Cardiac muscle cell (in vitro differentiated cells and primary cell): ENCODE results near the gene LRMDA. TPM values are rescaled to one million over a fixed set of nuclear protein-coding genes. Genes with fewer than 3 reads are reported as not detected.

ENCODE experiments used
- DNase-seq, 2 donors: peaks; one replicate each; pipeline versions ENCODE4 v3.0.0 to v3.0.0-alpha.2; 2010 to 2017; ENCODE audit warnings: low read depth in 1 of 2, low spot score in 1 of 2
- H3K27ac ChIP-seq: fragments of 200-600 bp; sonication (generic); 2 replicates; pipeline ENCODE4 v1.5.1; 2016
- H3K27me3 ChIP-seq: fragments of 200-600 bp; sonication (generic); 2 replicates; pipeline ENCODE4 v1.6.0; 2016; ENCODE audit warnings: control low read depth
- H3K36me3 ChIP-seq: fragments of 200-600 bp; sonication (generic); 2 replicates; pipeline ENCODE4 v1.5.1; 2016; ENCODE audit warnings: control low read depth
- H3K4me1 ChIP-seq: fragments of 200-600 bp; sonication (generic); 2 replicates; pipeline ENCODE4 v1.8.1; 2017; ENCODE audit warnings: low read depth, mild to moderate bottlenecking, mixed run types
- H3K4me3 ChIP-seq: fragments of 200-600 bp; sonication (generic); 2 replicates; pipeline ENCODE4 v1.5.1; 2016; ENCODE audit warnings: mild to moderate bottlenecking
- H3K9me3 ChIP-seq: fragments of 200-600 bp; sonication (generic); 2 replicates; pipeline ENCODE4 v1.5.1; 2017; ENCODE audit warnings: low read depth, mild to moderate bottlenecking, control low read depth
- polyA plus RNA-seq: library from polyadenylated mRNA; unstranded; fragments of >200 nt; fragmentation: Nextera tagmentation; extraction: Ambion mirVana; gene quantifications from 2 replicates; pipeline ENCODE4 v1.2.1, GENCODE V29; 2016
- total RNA-seq: library from RNA; depleted of rRNA; stranded (reverse); fragments of >200 nt; gene quantifications from 2 replicates; pipeline ENCODE4 v1.2.3, GENCODE V29; 2016
- TF ChIP-seq, protein P1 (sequence below): IDR thresholded peaks from 2 replicates; pipeline ENCODE4 v1.5.1; 2012; ENCODE audit warnings: low read depth, mild to moderate bottlenecking, low read length

LRMDA gene
- total and polyA plus RNA-seq, 2 experiments from 2014 or later = 6.2 to 11.7 TPM

DNA sequence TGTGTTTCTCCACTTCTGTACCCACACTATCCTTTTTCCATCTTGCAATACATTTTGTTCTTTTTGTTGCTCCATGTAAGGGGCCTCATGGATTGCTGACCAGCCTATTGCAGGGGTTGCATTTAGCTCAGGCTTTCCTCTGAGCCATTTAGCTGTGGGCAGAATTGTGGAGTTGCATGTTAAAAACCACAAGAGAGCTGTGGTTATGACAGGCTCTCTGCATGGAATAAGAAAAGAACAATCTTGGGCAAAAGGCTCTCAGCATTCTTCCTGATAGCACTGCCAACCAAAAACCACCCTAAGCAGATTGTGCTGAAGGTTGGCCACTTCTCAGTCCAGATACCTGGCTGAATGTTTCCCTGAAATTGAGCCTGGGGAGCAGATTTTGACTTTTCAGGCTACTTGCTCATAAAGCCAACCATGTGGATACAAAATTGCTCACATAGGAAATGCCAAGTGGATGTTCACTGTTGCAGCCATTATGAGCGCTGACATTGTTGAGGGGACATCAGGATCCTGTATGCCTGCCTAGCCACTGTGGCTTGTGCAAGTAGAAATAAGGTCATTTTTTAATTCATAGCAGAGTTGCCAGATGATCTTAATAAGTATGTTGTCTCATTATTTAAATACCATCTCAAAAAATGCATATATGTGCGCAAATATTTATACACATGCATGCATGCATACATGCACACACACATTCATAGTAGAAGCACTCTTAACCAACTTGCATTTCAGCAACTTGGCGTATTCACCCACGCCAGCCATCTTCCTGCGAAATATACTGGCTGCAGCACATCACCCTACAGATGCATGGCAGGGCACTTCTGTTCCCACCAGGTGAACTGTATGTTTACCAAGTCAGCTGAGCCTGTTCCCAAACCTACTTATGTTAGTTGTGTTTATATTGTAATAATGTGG lies 695.4 kb downstream of the LRMDA start:
- no peak overlapping the region for H3K4me3 ChIP-seq
- DNase-seq = peak in 1 of 2 donors; percentile 50
- no peaks in the 10 kb centered on the region for H3K27me3 ChIP-seq
- TF ChIP-seq, protein P1, sequence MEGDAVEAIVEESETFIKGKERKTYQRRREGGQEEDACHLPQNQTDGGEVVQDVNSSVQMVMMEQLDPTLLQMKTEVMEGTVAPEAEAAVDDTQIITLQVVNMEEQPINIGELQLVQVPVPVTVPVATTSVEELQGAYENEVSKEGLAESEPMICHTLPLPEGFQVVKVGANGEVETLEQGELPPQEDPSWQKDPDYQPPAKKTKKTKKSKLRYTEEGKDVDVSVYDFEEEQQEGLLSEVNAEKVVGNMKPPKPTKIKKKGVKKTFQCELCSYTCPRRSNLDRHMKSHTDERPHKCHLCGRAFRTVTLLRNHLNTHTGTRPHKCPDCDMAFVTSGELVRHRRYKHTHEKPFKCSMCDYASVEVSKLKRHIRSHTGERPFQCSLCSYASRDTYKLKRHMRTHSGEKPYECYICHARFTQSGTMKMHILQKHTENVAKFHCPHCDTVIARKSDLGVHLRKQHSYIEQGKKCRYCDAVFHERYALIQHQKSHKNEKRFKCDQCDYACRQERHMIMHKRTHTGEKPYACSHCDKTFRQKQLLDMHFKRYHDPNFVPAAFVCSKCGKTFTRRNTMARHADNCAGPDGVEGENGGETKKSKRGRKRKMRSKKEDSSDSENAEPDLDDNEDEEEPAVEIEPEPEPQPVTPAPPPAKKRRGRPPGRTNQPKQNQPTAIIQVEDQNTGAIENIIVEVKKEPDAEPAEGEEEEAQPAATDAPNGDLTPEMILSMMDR = no peak
- no peaks in the 10 kb centered on the region for H3K36me3 ChIP-seq
- H3K9me3 ChIP-seq = no peaks in the 10 kb centered on the region
- no peaks in the 10 kb centered on the region for H3K4me1 ChIP-seq
- H3K27ac ChIP-seq = no peak overlapping the region

DNA sequence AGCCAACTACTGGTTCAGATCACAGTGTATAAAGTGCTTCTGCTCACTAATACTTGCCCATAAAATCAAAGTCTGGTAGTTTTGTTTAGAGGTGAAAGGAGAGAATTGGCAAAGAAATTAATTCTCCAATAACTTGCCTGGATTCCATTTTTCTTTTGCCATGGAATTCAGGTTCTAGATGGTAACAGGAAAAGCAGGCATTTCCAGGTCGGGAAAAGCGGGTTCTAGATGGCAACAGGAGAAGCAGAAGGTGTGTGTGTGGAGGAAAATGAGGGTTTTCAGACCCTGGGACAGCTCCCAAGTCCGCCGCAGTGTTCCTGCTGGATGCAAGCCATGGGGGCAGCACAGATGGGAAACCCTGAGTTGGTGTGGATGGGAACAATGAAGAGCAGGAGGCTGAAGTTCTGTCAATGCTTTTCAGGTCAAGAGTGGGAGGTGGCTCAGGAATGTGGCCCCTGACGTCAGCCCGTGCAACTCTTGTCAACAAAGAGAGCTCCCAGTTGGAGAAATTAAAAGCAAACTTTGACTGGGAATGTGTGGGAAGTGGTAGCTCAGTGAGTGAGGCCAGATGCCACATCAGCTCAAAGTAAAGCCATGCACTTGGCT lies 696.7 kb downstream of the LRMDA start:
- peaks cover 5% of the 10 kb centered on the region for H3K4me1 ChIP-seq
- H3K4me3 ChIP-seq = no peak overlapping the region
- H3K9me3 ChIP-seq = no peaks in the 10 kb centered on the region
- H3K27ac ChIP-seq = no peak overlapping the region
- TF ChIP-seq, protein P1 = no peak
- H3K27me3 ChIP-seq = no peaks in the 10 kb centered on the region
- no peaks in the 10 kb centered on the region for H3K36me3 ChIP-seq
- peak in 1 of 2 donors; percentile 19 for DNase-seq

DNA sequence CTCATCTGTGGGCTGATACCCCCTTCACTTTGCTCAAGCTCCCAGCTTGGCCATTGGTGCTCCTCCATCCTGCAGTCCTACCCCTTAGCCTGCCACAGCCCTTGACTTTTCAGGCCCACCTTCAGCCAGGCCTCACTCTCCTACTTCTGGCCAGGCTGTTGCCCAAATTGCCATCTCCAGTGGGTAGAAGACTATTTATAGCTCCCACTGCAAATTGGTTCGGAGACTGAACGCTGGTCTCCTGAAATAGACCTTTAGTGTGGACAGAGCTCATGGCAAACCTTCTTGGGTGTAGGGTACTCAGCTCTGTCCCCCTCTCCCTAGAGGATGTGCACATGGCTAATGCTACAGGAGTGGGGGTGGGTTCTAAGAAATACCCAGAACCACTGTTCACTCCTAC lies 697.8 kb downstream of the LRMDA start:
- TF ChIP-seq, protein P1 = no peak
- no peaks in the 10 kb centered on the region for H3K36me3 ChIP-seq
- H3K4me1 ChIP-seq = peaks cover 16% of the 10 kb centered on the region
- no peak overlapping the region for H3K4me3 ChIP-seq
- no peak for DNase-seq
- H3K9me3 ChIP-seq = no peaks in the 10 kb centered on the region
- H3K27me3 ChIP-seq = no peaks in the 10 kb centered on the region
- no peak overlapping the region for H3K27ac ChIP-seq

DNA sequence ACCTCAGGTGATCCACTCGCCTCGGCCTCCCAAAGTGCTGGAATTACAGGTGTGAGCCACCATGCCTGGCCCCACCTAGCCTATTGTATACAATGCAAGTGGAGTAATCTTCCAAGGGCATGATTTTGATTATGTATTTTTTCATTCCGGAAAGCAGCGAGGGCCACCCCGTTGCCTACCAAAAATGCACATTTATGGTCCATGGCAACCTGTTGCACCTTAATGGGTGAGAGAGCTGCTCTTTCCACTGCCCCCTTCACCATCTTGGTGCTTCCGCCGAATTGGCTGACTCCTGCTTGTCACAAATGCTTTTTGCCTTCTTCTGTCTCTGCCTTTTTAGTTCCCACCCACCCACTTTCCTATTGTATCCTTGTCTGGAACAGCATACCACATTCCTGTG lies 699.5 kb downstream of the LRMDA start:
- no peaks in the 10 kb centered on the region for H3K27me3 ChIP-seq
- no peaks in the 10 kb centered on the region for H3K9me3 ChIP-seq
- H3K36me3 ChIP-seq = no peaks in the 10 kb centered on the region
- DNase-seq = no peak
- H3K4me1 ChIP-seq = peaks cover 31% of the 10 kb centered on the region
- no peak overlapping the region for H3K27ac ChIP-seq
- H3K4me3 ChIP-seq = no peak overlapping the region
- TF ChIP-seq, protein P1 = no peak

DNA sequence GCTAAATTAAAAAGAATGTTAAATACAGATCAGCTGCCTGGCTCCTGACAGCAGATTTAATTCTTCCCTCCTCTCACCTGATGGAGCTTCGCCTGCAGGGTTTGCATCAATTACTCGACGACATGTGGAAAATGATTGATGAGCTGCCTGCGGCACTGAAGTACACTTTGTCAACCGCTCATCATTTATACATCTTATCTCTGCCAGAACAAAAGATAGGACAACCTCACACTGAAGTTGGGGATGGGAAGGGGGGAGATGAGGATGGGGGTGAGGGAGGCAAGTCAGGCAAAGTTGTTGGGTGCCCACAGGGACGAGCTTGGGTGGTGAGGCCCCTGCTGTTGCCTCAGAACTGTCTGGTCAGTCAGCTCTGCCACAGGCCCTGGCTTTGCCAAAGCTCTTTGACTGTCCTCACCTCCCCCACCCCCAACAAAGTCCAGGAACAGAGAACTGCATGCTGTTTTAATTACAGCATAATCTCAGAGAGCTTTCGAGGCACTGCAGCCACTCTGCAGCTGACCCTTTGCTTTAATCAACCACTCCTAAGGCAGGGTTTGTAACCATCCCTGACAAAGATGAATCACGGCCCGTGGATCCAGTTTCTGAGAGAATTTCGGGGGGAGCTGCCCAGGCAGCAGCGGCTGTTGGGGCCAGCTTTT lies 702.3 kb downstream of the LRMDA start:
- Histone ChIP-seq H3K27ac (no peak overlapping the region), H3K9me3 (no peaks in the 10 kb centered on the region), H3K36me3 (no peaks in the 10 kb centered on the region), H3K4me1 (peaks cover 45% of the 10 kb centered on the region), H3K4me3 (no peak overlapping the region), H3K27me3 (no peaks in the 10 kb centered on the region)
- DNase-seq = peak in 1 of 2 donors; percentile 61
- TF ChIP-seq, protein P1 = no peak
